Lower leg skin (tissue), 4 donors: Measurements from ENCODE around the gene THBS3. TPM values are rescaled to one million over a fixed set of nuclear protein-coding genes. Genes with fewer than 3 reads are reported as not detected.
"Not testable (repeated sequence)": the region's sequence is repeated elsewhere in the genome, so short reads cannot be mapped to it uniquely, and the experiment has no call there.

ENCODE experiments used
- DNase-seq, 2 donors: peaks; one replicate each; pipeline ENCODE4 v3.0.0-alpha.2; 2019; ENCODE audit warnings: low spot score in 2 of 2
- H3K4me3 ChIP-seq: fragments of 200-600 bp; sonication (generic); 2 replicates; pipeline ENCODE4 v1.5.1; 2017; ENCODE audit warnings: mild to moderate bottlenecking, low read depth; ENCODE audit not compliant: poor library complexity, severe bottlenecking
- CTCF ChIP-seq, 3 donors: fragments of 450-650 bp; IDR thresholded peaks; one replicate each; pipeline ENCODE4 v1.5.1; 2016; ENCODE audit warnings: antibody characterized with exemption in 3 of 3, mild to moderate bottlenecking in 3 of 3, moderate library complexity in 2 of 3
- POLR2A ChIP-seq, 2 donors: fragments of 450-650 bp; IDR thresholded peaks; one replicate each; pipeline ENCODE4 v1.6.1; 2016 to 2017; ENCODE audit warnings: antibody characterized with exemption in 2 of 2, mild to moderate bottlenecking in 1 of 2, moderate library complexity in 1 of 2
- WGBS, 2 donors: methylation state at CpG; one replicate each; pipeline ENCODE4 v1.1.5; 2018; 5-methylcytosine and 5-hydroxymethylcytosine counted together
- intact Hi-C: fragments of 100-400 bp; cut with DNase I; formaldehyde crosslinking; loops from one replicate; pipeline ENCODE4 v1.15.0; 2023; ENCODE audit warnings: low total_unique reads
- total RNA-seq, 4 donors: library from RNA; depleted of rRNA; stranded (reverse); fragments of >200 nt; gene quantifications; one replicate each; pipeline ENCODE4 v1.1.0, GENCODE V29; 2016

Gene THBS3
- total RNA-seq, 4 donors from 2014 or later, result 15.6 to 26.6 (median 20.2) TPM

GRCh38 chr1:155219592-155220031 lies 11.9 kb upstream of the THBS3 start:
- no peak for TF ChIP-seq CTCF (IDR thresholded peaks at IDR 0.05)
- TF ChIP-seq POLR2A (IDR thresholded peaks at IDR 0.05), result no peak
- no peak overlapping the region for H3K4me3 ChIP-seq
- intact Hi-C loops, result loop anchor here (5.0 kb wide), 1 partner anchor 652 kb away; the partner anchor contains the start of gene CHRNB2
- 6 to 23% methylated on average over 1 of the region's 1 CpG for WGBS, 2 donors
- no peak for DNase-seq

DNA sequence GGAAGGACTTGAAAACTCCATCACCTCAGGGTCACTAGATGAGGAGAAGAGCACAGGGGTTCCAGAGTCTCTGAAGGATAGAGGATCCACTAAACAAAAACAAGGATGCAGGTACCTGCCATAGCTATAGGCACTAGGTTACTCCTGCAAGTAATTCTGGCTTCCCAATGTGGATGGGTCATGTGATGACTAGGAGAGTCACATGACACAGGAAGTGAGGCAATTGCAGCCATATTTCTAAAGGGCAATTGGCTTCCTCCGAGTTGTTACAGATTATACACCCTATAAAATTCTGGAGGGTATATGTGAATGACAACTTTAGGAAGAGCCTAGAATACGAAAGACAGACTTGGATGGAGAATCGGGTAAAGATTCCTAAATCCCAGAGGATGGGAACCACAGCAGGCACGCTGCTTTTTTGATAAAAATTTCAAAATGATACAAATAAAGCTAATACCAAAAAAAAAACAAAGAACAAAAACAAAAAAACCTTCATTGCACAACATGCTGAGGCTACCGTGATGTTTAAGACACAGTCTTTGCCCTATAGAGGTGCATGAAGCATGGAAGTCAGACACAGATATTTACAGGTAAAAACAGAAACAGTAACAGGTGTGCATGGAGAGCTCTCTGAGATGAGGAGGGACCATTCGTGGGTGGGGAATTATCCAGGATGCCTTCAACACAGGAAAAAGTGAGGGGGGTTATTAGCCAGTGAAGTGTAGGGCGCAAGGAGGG lies 11.3 kb upstream of the THBS3 start:
- TF ChIP-seq CTCF (IDR thresholded peaks at IDR 0.05) (no peak), POLR2A (IDR thresholded peaks at IDR 0.05) (no peak)
- DNase-seq, result peak in 1 of 2 donors; percentile 67
- 32 to 42% methylated on average over 7 of the region's 7 CpGs for WGBS, 2 donors
- H3K4me3 ChIP-seq, result no peak overlapping the region
- intact Hi-C loops, result no loop called here

DNA sequence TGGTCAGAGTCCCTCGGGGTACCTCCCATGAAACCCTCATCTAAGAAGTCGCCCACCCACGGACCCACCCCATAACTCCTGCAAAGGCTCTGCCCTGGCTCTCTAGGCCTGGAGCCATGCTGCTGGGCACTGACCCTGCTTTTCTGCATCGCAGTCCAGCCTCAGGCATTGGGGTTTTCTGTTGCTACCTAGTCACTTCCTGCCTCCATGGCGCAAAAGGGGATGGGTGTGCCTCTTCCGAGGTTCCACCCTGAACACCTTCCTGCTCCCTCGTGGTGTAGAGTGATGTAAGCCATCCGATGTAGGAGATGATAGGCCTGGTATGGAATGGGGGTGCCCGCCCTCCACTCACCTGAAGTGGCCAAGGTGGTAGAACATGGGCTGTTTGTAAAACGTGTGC lies 7.0 kb upstream of the THBS3 start:
- intact Hi-C loops, H3K4me3 ChIP-seq, DNase-seq: not testable (repeated sequence)
- 53 to 76% methylated on average over 7 to 10 of the region's 10 CpGs for WGBS, 2 donors

DNA sequence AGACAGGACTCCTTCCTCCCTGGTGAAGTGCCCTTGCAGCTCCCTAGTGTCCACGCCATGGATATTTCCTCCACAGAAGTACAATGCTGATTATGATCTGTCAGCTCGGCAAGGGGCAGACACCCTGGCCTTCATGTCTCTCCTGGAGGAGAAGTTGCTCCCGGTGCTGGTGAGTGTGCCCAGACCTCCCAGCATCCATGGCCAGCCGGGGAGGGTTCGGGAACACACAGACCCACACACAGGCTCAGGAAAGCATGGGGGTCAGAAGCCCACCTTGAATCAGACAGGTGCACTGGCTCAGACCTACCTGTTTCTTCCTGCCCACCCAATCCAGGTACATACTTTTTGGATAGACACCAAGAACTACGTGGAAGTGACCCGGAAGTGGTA lies 4.3 kb upstream of the THBS3 start:
- 76 to 83% methylated on average over 3 to 5 of the region's 7 CpGs for WGBS, 2 donors
- intact Hi-C loops, result not testable (repeated sequence)

DNA sequence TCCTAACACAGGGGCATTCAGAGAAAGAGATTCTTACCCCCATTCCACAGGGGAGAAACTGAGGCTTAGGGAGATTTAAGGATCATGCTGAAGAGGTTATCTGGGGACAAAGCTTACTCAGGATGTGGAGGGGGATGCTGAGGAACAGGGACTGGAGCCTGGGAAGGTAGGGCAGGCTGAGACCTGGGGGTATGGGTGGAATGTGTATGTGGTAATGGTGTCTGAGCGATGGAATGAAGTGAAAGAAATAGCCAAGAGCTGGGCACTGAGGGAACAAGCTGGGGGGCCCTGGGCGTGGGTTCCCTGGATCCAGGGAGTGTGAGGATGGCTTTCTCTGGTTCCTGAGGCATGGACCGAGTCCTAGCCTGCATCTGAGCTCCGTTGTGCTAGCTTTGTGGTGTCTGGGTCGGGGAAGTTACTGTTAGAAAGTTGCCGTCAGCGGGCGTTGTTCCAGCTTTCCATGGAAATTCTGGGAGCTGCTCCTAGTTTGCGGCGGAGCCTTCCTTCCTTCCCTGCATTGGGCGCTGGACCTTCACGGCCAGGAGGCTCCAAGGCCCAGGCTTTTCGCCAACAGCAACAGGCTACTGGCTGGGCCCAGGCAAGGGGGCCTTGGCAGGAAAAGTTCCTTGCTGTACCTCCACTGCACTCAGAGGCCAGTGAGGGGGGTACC lies 3.8 kb upstream of the THBS3 start:
- intact Hi-C loops, H3K4me3 ChIP-seq, DNase-seq: not testable (repeated sequence)
- 62 to 65% methylated on average over 13 of the region's 13 CpGs for WGBS, 2 donors

More for the DNA sequence above, 4.3 kb upstream of the THBS3 start:
- not testable (repeated sequence) for H3K4me3 ChIP-seq, DNase-seq

DNA sequence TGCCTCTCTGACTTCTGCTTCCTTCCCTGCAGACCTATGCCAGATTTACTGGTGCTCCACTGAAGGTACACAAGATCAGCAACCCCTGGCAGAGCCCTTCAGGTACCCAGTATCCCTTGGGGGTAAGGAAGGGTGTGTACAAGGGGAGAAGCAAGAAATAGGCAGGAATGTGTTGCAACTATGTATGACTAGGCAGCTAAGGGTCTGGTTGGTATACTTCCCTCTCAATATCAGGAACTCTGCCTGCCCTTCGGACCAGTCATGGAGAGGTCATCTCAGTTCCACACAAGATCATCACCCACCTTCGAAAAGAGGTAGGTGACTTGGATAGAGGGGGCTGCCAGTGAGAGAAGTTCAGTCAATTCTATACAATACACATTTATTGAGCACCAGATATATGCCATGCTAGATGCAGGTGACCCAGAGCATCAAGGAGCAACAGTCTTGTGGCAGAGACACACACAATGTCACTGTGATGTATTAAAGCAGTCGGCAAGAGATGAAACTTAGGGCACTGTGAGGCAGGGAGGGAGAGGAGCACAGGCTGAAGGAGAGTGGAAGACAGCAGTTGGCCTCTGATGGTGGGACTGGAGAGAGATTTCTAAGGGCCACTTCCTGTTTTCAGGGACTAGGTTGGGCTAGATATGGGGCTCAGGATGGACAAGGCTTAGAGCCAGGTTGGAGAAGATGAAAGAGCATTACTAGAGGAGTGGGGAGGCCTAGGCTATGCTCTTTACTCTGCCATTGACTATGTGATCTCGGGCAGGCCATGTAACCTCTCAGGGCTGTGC lies 2.8 kb upstream of the THBS3 start:
- H3K4me3 ChIP-seq, result no peak overlapping the region
- TF ChIP-seq POLR2A (IDR thresholded peaks at IDR 0.05), result no peak
- no peak for TF ChIP-seq CTCF (IDR thresholded peaks at IDR 0.05)
- DNase-seq, result no peak
- intact Hi-C loops, result no loop called here
- 78 to 95% methylated on average over 4 of the region's 4 CpGs for WGBS, 2 donors

DNA sequence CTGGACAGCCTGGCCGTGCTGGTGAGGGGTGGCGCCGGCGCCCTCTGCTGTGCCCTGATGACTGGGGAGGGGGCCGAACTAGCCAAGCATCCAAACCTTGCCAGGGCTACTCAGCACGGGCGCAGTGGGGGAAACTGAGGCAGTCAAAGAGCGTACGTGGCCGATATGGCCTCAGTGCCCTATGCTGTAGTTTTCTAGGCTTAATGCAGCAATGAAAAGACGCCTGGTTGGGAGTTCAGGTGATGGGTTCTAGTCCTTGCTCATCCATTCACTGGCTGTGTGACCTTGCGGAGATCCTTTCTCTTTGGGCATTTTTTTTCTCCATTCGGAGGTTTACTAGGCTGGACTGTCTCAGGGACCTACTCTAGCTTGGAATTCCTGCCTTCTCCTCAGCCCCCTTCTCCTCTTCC lies 1.6 kb upstream of the THBS3 start:
- peak overlapping the region; percentile 87 for H3K4me3 ChIP-seq
- WGBS, 2 donors, result 3 to 4% methylated on average over 8 to 13 of the region's 13 CpGs
- TF ChIP-seq CTCF (IDR thresholded peaks at IDR 0.05), result no peak
- no peak for TF ChIP-seq POLR2A (IDR thresholded peaks at IDR 0.05)
- no peak for DNase-seq
- intact Hi-C loops, result no loop called here
